ENCODE results near the gene NTN1.
"Not testable (repeated sequence)": the region's sequence is repeated elsewhere in the genome, so short reads cannot be mapped to it uniquely, and the experiment has no call there.

Gene NTN1

DNA sequence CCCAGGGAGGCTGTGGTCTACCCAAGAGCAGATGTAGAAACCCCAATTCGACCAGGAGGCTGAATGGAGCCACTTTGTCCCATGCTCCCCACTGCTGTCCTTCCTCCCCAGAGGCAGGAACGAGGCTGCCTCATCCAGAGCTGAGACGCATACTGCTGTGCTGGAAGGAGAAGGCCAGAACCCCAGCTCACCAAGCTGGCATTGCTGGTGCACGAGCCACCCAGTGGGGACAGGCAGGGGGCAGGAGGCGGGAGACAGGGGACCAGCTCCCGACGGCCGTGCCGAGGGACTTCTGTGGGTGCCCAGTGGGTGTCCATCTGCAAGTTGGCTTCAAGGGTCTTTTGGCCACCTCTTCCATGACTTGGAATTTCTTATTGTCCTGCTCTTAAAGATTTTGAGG lies 66.6 kb downstream of the NTN1 start:
- no peak for DNase-seq (ENCODE audit: low read depth)

DNA sequence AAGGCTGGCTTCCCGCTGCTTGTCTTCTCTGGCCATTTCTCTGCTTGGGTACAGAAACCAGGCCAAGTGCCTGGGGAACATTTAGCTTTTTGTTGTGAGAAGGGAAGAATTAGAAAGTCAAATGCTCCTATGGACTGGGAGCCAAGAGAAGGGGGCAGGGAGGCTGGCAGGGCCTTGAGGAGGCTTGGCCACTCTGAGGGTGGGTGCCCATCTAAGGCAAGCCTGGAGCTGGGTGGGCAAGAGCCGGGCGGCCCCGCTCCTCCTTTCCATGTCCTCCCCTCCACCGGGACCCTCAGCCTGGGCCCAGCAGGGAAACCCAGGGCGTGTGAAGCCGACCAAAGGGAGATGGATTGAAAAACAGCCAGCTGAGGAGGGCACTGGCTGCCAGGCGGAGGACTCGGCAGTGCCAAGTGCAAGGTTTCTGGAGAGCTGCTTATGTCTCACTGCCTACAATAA lies 69.4 kb downstream of the NTN1 start:
- no peak for DNase-seq (ENCODE audit: low read depth)

DNA sequence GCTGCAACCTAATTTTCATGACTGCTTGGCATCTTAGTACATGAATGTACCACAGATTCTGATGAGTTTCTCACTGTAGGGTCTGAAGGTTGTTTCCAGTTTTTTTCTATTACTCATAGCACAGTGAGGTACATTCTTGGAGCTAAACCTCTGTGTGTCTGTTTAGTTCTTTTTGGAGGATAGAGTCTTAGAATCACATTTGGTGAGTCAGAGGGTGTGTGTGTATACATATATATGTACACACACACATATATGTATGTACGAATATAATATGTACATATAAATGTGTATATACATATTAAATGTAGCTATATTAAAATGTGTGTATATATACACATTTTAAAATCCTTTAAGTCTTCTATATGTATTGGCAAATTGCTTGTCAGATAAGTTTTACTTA lies 72.9 kb downstream of the NTN1 start:
- DNase-seq (ENCODE audit: low read depth) = no peak

DNA sequence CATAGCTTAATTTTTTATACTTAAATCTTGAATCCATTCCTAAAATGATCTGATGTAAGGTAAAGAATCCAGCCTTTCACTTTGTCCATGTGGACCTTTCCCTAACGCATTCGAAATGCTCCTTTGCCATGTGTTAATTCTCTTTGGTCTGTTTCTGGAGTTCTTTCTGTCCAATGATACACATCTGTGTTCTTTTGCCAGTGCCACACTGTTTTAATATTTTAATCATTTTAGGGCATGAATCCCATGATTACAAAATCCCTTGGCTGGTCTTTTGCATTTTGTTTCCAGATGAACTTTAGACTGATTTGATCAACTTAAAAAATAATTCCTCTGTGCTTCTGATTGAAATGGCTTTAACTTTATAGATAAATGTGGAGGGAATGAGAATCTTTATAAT lies 74.1 kb downstream of the NTN1 start:
- no peak for DNase-seq (ENCODE audit: low read depth)

DNA sequence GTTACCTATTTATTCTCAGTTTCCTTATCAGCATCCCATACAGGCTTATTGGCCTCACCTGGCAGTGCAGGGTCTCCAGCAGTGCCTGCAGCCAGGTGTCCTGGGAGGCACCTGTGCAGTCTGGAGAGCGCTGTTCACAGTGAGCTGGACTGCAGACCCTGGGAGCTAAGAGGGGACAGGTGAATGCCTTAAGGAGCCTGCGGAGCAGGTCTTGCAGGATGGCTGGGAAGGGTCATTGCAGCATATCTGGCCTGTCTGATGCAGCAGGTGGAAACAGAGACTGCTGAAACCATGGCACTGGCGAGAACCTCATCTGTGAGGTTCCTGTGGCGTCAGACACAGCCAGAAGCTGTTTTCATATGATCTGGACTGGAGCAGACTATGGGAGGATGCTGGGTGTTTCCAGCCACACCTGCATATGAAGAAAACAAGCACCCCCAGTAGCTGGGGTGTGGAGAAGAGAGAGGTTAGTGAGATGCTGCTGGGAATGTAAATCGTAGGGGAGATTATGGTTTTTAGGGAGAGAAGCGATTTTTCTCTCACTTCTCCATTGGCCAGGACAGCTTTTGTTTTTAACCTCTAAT lies 77.0 kb downstream of the NTN1 start:
- DNase-seq (ENCODE audit: low read depth) = no peak

DNA sequence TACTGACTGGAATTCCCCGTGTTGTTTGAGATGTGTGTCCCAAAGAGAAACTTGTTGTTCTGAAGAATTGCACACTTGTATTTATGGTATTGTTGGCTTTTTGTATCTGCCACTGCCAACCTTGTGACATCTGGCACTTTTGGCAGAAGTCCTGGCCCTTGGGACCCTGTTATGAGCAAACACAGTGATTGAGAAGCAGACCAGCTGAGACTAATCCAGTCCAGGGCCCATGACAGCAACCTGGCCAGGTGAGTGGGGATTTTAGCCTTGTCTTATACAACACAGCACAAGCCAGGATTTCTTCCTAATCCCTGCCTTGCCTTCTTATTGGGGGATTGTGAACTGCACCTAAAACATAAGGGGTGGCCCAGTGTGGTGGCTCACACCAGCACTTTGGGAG lies 80.0 kb downstream of the NTN1 start:
- DNase-seq (ENCODE audit: low read depth) = no peak

- DNase-seq (ENCODE audit: low read depth) = not testable (repeated sequence)
These were observed 81.9 kb downstream of the NTN1 start for GRCh38 chr17:9103193-9103592.

DNA sequence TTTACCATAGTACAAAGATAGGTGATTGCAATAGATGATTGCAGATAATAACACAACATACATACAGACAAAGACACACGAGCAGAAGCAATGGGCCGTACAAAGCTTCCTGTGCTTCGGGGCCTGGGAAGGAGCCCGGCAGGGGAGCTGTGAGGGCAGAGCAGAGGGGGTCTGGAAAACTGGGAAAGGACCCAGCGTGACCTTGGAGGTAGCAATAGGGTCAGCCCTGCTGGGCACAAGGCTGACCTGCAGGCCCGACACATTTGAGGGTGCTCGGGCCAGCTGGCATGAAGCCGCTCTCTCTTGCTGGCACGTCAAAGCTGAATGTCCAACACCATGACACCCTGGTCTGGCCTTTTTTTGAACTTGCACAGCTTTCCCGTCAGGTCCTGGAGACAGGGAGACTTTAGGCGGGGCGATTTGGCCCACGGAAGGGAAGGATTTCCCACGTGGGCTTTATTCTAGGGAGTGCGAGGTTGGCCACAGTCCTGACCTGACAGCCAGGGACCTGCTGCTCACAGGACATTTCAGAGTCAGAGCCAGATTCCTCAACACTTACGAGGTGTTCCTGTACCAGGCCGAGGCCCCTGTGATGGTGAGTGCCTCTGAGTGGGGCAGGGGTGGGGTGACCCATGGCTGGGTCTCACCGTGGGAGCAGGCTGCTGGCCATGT lies 83.2 kb downstream of the NTN1 start:
- no peak for DNase-seq (ENCODE audit: low read depth)

DNA sequence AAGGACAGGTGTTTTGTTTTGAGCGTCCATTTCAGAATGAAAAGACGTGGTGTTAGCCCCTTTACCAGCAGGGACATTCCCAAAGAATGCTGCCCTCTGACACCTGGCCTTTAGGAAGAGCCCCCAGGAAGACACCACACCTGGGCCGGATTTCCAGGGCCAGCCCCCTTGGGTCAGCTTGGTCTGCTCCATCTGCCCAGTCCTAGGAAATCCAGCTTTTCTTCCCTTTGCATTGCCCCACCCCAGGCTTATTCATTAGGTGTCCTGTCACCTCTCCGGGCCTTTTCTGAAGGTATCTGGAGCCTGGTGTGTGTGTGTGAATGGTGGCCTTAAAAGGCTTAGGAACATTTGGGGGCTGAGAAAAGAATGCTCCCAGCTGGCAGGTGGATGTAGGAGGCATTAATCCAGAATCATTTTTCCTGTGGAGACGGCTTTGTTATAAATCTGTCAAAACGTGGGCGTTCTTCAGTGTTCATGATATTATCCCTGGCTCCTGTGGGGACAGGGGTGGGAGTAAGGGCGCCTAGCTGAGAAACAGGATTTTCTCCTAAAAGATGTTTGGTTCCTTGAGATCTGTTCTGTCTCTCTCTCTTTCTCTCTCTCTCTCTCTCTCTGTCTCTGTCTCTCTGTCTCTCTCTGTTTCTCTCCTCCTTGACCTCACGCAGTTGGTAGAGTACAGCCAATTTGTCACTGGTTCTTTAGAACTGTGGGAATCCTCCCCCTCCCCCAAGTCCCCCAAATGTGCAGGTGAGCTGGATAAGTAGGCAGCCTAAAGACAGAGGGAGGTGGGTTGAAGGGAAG lies 84.0 kb downstream of the NTN1 start:
- DNase-seq (ENCODE audit: low read depth) = no peak

DNA sequence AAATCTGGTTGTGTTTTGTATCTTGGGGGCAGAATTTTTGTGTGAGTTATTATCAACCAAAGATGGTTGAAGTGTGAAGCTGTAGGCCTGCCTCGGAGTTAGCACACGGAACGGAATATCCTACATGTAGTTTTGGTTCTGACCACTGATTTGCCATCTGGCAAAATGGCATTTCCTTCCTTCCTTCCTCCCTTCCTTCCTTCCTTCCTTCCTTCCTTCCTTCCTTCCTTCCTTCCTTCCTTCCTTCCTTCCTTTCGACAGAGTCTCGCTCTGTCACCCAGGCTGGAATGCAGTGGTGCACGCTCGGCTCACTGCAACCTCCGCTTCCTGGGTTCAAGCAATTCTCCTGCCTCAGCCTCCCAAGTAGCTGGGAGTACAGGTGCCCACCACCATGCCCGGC lies 85.0 kb downstream of the NTN1 start:
- not testable (repeated sequence) for DNase-seq (ENCODE audit: low read depth)

DNA sequence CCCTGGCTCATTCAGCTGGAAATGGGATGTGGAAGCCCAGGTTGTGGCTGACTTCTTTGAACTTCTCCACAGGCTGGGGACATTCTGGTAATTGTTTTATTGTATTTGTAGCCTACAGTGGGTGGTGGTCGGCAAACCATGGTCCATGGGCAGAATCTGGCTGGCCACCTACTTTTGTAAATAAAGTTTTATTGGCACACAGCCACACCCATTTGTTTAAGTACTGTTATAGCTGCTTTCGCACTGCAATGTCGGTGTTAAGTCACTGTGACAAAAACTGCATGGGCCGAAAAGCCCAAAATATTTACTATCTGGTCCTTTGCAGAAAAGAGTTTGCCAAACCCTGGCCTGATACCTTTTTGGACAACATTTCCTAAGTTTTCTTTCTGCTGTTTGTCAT lies 86.2 kb downstream of the NTN1 start:
- no peak for DNase-seq (ENCODE audit: low read depth)

GRCh38 chr17:9108146-9108545 lies 86.8 kb downstream of the NTN1 start:
- DNase-seq (ENCODE audit: low read depth) = no peak

DNA sequence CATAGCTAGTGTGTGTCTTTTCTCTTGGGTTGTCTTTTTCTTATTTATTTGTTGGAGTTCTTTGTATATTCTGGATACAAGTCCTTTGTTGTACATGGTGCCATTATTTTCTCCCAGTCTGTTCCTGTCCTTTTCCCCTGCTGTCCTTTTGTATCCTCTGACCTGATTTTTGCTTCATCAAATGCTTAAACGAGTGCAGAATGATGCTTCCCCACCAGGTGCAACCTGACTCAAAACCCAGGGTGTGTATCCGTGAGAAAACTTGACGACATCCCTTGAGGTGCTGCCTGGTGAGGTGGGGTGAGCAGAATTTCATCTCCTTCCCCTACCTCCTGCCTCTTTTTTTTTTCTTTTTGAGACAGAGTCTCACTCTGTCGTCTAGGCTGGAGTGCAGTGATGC lies 88.6 kb downstream of the NTN1 start:
- no peak for DNase-seq (ENCODE audit: low read depth)

- DNase-seq (ENCODE audit: low read depth) = no peak
These were observed 89.2 kb downstream of the NTN1 start for GRCh38 chr17:9110501-9110900.

- peak; percentile 11 for DNase-seq (ENCODE audit: low read depth)
These were observed 94.2 kb downstream of the NTN1 start for GRCh38 chr17:9115214-9116191.

DNA sequence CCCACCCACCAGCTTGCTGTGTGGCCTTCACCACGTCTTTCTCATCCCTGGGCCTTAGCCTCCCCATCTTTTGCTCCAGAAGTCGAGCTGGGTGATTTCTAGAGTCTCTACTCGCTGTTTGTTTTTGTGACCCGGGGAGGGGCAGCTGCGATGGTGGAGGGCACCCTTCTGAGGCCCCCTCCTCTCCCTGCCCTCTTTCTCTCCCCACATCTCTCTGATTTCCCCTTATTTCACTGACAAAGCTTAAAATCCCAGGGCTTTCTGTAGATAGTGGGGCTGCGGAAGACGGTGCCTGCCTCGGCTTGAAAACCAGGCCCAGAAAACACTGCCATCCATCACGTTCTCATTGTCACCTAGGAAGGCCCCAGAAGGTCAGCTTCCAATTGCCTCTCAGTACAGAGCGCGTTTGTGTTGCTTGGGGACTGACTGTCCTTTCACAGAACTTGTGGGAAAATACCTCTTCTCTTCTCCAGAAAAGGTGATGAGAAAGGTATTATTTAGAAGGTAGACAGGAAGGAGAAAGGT lies 95.1 kb downstream of the NTN1 start:
- no peak for DNase-seq (ENCODE audit: low read depth)

- no peak for DNase-seq (ENCODE audit: low read depth)
These were observed 95.7 kb downstream of the NTN1 start for GRCh38 chr17:9116861-9117568.

DNA sequence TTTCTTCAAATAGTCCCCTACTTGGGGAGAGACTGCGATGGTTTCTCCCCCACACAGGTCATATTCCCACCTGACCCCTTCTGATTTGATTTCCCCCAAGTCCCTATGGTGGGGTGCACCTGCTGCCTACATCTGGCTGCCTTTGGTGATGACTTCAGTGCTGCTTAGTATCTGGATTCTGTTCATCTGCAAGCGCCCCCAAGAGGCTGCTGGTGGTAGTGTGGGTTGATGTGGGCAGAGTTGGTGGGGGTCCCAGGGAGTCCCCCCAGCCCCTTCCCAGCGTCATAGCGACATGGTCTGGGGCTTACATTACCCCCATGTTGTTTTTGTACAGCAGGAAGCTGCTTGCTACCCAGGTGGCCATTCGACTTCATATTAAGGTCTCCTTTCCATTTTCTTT lies 99.2 kb downstream of the NTN1 start:
- no peak for DNase-seq (ENCODE audit: low read depth)

DNA sequence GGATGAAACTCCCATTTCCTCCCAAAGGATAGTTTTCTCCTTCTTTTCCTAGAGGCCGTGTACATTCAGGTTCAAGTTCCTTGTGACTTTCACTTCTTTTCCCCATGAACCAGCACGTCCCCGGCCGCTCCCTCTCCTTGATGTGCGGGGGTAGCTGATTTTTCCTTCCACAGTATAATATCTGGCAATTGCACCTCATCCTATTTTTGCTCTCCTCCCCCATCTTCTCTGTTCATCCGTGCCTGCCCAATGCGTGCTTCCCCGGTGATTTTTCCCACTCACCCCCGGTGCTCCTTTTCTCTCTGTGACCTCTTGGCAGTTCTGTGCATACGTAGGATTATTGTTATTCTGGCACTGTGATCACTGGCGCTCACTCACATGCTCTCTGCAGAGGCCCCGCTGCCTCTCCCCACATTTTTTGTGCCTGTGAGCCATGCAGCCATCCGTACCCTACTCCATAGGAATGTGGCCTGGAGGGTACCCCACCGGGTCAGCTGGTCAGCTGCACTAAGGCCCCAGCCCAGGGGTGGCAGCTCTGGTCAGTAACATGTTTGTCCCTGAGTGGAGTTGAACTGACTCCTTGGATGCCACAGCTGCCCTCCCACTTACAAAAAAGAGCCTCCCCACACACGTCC lies 100.0 kb downstream of the NTN1 start:
- DNase-seq (ENCODE audit: low read depth) = no peak

Measured in GM04503 (cell line).